GM18858 (cell line): Measurements from ENCODE around the gene PAQR9.

ENCODE experiments used
- ATAC-seq: cut with Tn5 transposase; IDR thresholded peaks from one replicate; pipeline ENCODE4 v1.9.1; 2021; ENCODE audit not compliant: unreplicated experiment

Gene PAQR9

DNA sequence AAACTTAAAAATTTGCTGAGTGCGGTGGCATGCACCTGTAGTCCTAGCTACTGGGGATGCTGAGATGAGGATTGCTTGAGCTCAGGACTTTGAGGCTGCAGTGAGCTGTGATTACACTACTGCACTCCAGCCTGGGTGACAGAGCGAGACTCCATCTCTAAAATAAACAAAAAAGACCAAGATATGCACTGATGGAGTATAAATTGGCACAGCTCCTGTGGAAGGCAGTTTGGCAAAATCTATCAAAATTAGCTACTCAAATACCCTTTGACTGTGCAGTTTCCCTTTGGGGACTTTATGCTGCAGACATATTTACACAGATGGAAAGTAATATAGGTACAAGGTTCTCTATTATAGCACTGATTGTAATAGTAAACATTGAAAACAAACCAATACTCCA, 19.8 kb upstream of the PAQR9 start:
- ATAC-seq, result no peak

DNA sequence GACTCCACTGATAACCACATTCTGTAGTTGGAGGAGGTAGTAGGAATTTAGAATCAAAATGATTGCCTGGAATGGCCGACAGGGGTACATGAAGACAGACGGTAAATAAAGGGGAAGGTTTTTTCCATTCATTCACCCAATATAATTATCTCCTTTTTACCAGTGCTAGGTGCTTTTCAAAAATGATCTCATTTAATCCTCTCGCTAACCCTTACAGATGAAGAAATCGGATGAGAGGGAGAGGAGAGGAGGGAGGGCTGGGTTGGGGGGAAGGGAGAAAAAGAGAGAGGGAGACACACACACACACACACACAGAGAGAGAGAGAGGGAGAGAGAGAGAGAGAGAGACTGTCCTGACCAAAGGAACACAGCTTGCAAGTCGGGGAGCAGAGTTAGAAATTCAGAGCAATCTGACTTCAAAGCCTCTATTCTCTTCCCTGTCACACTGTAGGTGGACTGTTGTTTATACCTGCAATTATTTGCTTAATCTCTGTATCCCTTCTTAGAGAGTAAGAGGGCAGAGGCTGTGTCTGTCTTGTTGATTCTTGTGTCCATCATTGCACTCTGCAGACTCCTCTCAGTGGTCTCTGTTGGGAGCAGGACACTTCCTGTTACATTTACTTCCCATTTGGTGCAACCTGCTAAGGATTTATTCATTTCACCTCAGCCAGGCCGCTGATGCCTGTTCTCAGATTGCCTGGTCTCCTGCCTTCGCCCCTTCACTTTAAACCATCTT, 18.7 kb upstream of the PAQR9 start:
- ATAC-seq, result no peak

DNA sequence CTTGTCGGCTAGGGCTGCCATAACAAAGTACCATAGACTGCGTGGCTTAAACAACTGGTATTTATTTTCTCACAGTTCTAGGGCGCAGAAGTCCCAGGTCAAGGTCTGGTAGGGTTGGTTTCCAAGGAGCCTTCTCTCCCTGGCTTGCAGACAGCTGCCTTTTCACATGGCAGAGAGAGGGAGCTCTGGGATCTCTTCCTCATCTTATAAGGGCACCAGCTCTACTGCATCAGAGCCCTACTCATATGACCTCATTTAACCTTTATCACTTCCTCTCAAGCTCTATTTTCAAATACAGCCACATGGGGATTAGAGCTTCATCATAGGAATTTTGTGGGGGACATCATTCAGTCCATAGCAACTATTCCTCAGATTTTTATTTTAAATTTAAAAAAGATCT, 17.6 kb upstream of the PAQR9 start:
- no peak for ATAC-seq

DNA sequence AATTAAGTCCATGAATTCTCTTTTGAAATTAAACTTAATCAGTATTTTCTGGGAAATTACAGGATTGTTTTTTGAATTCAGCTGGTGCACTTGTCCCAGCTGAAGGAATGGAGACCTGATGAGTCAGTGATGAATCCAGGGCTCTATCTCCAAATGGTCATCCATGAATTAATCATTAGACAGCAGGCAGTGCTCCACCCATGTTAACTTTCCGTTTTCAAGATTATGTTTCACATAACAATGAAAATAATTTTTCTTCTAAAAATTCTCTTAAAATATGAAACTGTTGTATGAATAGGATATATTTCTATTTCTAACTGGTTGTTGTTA, 13.9 kb upstream of the PAQR9 start:
- ATAC-seq, result no peak

DNA sequence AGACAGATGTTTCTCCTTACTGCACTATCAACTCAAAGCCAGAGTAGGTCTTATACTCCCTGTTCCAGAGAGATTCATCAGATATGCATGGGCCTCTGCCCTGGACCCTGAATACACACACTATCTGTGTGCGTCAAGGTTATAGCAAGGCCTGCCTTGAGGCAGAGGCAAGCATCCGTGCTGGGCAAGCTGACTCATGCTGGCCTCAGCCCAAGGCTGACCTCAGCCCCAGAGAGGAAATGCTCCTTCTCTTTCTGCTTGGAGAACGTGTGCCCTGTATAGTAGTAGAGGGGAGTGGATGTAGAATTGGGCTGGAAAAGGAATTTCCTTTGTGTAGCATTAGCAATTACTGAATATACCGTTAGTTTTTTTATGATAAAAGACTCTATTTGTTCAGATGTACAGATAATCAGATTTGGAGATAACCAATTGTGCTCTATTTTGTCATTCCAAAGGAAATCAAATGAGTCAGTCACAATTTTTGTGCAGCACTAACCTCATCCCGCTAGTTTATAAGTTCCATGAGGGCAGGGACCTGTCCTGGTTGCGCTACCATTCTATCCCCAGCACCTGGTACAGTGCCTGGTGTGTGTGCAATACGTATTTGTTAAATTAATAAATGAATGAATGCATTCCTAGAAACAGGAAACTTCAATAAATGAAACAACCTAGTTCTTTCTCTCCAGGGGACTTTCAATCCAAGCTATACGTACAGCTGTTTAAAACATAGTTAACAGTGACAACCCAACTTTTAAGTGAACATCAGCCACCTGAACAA, 13.3 kb upstream of the PAQR9 start:
- no peak for ATAC-seq

DNA sequence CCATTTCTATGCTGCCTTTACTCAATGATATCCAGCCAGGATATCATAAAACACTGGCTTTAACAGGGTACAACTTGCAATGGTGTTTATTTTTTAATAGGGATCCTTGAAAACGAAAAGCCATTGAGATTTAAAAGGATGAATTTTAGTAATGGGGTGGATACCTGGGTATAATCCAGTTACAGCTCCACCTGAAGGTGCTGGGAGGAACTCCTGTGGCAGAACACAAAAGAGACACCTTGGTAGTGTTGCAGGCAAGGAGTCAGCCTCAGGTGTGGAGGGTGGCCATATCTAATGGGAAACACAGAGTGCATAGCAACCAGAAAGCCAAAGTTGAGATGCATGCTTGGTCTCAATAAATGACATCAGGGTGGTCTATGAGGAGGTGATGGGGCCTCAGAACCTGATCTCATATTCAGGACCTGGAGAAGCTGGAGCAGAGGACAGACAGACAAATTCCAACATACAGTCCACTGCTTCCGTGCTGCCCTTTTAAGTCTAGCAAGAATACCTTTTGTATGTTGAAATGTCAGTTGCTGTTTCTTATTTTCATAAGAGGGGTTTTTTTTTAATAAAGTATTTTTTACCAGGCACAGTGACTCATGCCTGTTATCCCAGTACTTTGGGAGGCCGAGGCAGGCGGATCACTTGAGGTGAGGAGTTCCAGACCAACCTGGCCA, 12.0 kb upstream of the PAQR9 start:
- no peak for ATAC-seq

DNA sequence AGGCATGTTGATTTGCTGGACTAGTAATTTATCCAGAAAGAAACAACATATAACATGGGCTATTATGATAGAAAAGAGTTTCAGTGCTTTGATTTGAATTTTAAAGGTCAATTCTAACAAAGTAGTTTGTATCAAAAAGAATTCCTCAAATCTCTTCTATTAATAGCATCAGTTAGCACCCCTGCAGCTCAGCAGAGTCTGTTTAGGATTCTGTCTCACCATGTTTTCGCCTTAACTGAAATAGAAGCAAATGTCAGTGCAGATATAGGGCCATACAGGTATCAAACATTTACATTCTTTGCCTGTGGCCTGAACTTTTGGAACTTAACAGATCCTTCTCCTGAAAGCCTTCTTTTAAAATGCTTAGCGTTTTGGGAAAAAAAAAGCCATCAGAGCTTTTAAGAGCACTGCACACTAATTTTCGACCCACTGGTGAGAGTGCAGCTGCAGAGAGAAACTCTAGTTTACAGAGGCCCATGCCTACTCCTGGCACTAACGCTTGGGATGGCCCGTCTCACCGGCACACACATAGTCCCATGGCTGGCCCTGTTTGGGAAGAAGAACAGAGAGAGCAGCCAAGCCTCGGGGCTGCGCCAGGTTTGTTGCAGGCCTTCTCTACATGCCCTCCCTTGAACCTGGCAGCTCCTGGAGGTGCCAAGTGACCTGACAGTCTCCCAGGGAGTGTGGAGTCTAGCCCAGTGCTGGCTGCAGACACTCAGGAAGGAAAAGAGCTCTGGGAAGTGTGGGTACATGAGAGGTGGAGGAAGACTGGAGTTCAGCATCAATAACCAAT, 9.9 kb upstream of the PAQR9 start:
- ATAC-seq, result no peak

DNA sequence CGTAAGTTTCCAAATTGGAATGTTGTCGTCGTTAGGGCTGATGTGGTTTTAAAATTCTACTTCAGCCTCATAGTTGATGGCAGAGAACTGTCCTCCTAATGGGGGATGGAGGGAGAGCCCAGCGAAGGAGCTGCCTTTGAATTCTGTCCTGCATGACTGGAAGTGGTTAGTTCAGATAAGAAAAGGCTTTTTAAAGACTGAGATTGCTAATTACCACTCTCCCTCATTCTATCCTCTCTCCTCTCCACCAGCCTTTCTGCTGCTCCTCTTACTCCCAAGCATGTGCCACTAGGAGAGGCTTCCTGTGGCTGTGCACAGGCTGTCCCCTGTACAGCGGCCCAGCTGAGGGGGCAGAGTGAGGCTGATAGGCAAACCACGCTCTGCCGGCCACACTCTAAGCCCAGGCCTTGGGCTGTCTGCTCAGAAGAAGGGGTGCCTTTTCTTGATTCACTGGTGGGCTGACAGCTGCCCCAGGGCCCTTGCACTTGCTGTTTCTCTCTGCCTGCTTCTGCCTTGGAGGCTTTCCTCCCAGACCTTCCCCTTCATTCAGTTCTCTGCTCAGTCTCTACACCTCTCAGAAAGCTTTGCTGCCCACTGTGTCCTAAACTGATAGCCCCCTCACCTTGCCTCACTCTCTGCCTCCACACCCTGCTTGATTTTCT, 8.7 kb upstream of the PAQR9 start:
- no peak for ATAC-seq

DNA sequence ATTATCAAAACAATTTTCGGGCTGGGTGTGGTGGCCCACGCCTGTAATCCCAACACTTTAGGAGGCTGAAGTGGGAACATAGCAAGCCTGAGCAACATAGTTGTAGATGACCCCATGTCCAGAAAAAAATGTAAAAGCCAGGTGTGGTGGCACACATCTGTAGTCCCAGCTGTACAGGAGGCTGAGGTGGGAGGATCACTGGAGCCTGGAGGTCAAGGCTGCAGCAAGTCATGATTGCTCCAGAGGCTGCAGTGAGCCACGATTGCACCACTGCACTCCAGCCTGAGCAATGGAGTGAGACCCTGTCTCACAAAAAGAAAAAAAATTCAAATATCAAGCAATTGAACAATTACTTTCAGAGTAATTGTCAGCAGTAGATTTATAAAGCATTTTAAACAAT, 8.0 kb upstream of the PAQR9 start:
- ATAC-seq, result no peak

DNA sequence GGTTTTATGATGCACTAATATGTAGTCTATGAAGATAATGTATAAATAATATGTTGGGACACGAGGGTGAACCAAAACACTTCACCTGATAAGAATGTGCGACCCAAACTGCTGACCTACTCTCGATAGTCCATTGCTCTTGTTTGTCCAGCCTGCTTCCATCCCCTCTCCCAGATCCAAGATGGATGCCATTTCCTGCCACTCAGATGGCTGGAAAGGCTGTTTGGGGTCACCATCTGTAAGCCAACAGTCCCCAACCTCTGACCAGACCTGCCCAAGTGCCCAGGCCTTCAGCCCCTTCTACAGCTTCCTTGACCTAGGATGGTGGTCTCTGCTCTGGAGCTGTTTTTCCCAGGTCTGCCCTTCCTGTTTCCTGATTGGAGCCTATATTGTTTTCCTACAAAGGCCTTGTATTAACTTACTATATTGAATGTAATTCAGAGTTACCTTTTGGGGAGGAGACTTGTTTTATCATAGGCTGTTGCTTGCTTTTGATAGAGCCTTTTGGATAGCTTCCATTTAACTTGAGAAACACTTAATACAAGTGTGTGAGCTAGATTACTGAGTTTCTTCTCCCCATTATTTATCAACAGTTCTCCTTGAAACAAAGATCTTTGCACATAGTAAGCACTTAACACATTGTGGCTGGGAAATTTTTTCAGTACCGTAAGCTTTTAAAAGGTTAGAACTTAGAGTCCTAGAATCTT, 5.0 kb upstream of the PAQR9 start:
- ATAC-seq, result no peak

DNA sequence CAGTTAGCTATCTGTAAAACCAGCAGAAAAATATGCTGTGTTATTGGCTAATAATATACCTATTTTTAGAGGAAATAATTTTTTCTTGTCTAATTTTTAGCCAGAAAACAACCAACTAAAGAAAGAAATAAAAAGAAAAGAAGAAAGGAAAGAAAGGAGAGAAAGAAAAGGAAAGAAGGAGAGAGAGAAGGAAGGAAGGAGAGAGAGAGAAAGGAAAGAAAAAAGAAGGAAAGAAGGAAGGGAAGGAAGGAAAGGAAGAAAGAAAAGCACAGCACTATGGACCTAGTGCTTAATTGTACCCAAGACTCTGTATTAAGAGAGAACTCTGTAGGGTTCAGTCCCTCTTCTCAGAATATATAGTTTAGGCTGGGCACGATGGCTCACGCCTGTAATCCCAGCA, 3.3 kb upstream of the PAQR9 start:
- ATAC-seq, result no peak

DNA sequence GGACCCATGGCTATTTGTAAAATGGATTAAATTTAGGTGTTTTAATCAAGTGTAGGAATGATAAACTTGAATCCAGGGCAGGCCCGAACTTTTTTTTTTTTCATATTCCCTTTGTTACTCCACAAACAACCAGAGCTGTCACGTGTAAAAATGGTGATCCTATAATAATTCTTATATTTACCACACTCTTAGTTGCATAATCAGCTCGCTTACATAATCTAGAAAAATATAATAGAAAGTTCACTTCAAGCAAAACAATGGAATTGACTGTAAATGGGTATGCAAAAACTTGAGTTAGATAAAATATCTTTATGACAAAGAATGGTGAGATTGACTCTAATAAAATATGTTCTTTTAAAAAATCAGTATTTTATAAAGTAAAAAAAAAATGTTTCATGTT, 2.1 kb upstream of the PAQR9 start:
- ATAC-seq, result no peak

DNA sequence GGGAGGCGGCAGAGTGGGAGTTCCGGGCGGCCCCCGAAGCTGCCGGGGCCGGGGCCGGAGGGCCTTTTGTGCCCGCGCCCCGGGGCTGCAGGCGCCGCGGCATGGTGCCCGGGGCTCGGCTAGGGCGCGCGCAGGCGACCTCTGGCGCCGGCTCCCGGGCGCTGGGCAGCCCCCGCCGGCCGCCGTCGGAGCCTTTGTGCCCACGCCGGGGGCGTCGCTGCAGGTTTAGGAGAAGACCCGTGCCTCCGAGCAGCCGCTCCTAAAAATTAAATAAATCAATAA, 299 bp downstream of the PAQR9 start:
- no peak for ATAC-seq

DNA sequence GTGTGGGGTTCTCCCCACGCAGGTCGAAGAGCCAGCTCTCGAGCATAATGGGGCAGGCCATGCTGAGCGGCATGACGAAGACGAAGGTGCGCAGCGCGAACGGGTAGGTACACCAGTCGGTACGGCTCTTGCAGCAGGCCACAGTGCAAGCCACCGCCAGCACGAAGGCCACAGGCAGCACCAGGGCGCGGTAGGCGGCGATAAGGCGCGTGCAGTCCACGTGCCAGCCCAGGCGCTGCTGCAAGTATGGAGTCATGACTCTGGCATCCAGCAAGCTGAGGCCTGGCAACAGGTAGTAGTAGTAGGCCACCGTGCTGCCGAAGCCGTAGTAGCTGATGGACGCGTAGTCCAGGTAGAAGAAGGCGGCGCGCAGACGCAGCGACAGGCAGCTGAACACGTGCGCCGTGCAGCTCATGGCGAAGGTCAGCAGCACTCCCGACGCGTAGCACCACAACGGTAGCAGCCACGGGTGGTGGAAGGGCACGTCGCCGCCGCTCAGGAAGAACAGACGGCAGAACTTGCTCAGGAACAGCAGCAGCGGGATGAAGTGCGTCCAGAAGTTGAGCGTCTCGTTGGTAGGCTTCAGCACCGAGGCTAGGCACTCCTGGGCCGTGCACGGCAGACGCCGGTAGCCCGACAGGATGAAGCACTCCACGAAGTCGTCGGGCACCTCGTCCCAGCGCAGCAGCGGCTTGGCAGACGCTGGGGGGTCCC, 797 bp downstream of the PAQR9 start:
- no peak for ATAC-seq

DNA sequence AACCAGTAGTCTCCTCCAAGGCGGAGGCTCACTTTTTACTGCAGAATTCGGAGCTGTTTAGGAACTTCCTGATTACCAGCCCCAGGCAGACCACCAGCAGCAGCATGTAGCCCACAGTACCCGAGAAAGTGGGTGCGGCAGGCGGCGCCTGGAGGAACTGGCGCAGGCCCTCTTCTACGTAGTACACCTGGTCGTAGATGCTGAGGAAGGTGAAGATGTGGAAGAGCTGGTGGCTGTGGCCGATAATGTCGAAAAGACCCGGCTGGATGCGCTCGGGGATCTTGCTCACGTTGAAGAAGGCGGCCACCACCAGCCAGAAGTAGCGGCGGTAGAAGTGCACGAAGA, 1.3 kb downstream of the PAQR9 start:
- ATAC-seq, result no peak

DNA sequence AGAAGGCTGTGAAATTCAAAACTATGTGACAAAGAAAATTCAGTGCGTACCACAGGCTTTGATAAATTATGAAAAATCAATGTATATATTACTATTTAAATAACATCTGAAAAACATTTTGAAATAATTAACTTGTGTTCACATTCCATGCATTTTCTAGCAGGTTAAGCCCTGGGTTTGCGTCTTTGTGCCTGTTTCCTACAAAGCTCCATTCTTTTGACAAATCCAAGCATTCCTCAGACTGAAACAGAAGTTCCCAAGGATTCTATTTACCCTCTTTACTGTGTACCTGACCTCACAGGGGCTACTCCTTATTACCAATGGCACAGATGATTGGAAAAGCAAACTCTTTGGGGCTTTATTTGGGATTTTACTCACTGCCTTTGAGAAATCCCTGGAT, 1.9 kb downstream of the PAQR9 start:
- no peak for ATAC-seq

DNA sequence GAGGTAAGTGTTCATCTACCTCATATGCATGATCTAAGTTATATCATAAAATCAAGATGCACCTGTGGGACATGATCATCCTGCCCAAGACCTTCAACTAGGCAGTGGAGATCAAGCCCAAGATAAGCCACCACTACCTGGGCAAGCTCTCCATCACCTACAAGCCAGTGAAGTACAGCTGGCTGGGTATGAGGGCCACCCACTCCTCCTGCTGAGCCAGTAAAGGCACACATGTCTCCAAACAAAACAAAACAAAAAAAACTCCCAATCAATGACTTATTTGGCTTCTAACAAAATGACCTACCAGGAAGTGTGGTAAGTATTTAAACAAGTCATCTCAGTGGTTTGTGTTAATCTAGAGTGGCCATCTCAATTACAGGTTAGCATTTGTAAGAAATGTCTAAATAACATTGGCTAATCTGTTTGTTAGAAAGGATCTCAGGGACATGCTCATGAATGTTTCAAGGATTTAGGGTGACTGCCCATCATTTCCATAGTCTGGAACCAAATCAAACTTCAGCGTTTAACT, 3.1 kb downstream of the PAQR9 start:
- ATAC-seq, result no peak

DNA sequence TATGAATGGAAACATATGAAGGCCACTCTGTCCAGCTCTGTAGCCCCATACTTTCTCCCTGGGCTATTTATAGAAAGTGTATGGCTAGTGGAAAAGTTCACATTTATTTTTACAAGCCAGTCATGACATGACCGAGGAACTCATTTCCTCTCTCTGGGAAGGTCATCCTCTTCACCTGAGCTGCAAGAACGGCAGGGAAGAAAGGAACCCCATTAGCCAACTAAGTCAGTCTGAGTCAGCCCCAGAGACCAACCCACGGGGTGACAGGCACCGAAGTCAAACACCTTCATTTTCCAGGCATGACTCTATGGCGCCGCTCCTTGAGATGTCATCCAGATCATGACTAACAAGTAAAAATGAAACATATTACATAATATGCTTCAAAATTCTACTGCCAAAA, 4.8 kb downstream of the PAQR9 start:
- no peak for ATAC-seq

DNA sequence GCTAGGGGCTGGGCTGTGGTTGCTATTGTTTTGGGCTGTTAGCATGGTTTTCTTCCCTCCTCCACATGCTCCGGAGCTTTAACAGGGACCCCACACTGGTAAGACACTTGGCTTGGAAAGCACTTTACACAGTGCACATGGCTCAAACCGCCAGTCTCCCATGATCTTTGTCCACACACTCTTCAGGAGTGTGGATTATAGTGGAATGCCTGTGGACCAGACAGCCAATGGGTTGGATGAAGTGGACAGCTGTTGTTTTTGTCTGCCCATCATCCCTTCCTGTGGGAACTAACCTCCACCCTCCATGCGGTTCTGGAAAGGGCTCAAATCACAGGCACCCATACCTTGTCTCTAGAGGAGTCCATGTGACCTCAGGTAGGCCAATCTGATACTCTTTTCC, 10.0 kb downstream of the PAQR9 start:
- ATAC-seq, result no peak
